Measurements from ENCODE around the gene ARHGAP6.

DNA sequence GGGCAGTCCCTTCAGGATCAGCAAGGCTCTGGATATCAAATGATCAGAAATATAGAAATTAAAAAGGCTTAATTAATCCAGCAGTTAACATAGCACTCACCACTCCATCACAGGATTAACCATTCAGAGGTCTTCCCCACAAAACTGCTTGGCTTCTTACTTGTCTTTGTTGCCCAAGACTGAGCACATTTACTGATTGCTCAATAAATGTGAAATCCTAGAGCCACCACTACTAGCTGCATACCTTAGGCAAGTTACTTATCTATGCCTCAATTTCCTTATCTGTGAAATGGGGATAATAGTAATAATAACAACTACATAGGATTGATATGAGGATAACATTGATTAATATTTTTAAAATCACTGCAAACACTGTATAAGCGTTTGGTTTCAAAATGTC lies 124.2 kb downstream of the ARHGAP6 start:
- TF ChIP-seq, protein P1, sequence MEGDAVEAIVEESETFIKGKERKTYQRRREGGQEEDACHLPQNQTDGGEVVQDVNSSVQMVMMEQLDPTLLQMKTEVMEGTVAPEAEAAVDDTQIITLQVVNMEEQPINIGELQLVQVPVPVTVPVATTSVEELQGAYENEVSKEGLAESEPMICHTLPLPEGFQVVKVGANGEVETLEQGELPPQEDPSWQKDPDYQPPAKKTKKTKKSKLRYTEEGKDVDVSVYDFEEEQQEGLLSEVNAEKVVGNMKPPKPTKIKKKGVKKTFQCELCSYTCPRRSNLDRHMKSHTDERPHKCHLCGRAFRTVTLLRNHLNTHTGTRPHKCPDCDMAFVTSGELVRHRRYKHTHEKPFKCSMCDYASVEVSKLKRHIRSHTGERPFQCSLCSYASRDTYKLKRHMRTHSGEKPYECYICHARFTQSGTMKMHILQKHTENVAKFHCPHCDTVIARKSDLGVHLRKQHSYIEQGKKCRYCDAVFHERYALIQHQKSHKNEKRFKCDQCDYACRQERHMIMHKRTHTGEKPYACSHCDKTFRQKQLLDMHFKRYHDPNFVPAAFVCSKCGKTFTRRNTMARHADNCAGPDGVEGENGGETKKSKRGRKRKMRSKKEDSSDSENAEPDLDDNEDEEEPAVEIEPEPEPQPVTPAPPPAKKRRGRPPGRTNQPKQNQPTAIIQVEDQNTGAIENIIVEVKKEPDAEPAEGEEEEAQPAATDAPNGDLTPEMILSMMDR (IDR thresholded peaks at IDR 0.05) = no peak
- no peak for TF ChIP-seq POLR2A (IDR thresholded peaks at IDR 0.05)
